ENCODE measurements around the gene GABRE.

- TF ChIP-seq CTCF (IDR thresholded peaks at IDR 0.05) = no peak
- no peak for TF ChIP-seq POLR2AphosphoS5 (IDR thresholded peaks at IDR 0.05)
Measured at GRCh38 chrX:151958101-151958500, 16.4 kb downstream of the GABRE start.

Data from stomach (tissue), 4 donors.